BJ (cell line): ENCODE data around the gene RCCD1. TPM values are rescaled to one million over a fixed set of nuclear protein-coding genes. Genes with fewer than 3 reads are reported as not detected.

Source experiments
- CTCF ChIA-PET: fragments of 350-600 bp; formaldehyde crosslinking; extraction: SDS; loops from one replicate; lab custom pipeline; 2021; ENCODE audit warnings: antibody characterized with exemption, inconsistent platforms; lab: Yijun Ruan, JAX
- POLR2A ChIA-PET: fragments of 300-600 bp; sonication (Branson Sonifier 250); formaldehyde crosslinking; extraction: SDS; loops from one replicate; lab custom pipeline; 2021; ENCODE audit warnings: antibody characterized with exemption; lab: Charles Lee
- DNase-seq: peaks from one replicate; pipeline ENCODE4 v3.0.0-alpha.2; 2011; ENCODE audit warnings: low read depth
- H3K27me3 ChIP-seq: 2 replicates; pipeline ENCODE4 v1.6.0; 2011; ENCODE audit warnings: low read length; ENCODE audit not compliant: control insufficient read depth, insufficient read depth
- H3K36me3 ChIP-seq: 2 replicates; pipeline ENCODE4 v1.5.1; 2011; ENCODE audit warnings: low read length; ENCODE audit not compliant: control insufficient read depth, insufficient read depth
- H3K4me3 ChIP-seq: 2 replicates; pipeline ENCODE4 v1.5.1; 2011; ENCODE audit warnings: low read depth, mild to moderate bottlenecking, control low read depth, low read length
- polyA plus RNA-seq: library from polyadenylated mRNA; depleted of rRNA; stranded (reverse); fragments of >200 nt; gene quantifications from 2 replicates; pipeline ENCODE4 v1.2.3, GENCODE V29; 2011
- TF ChIP-seq, protein P1 (sequence below): IDR thresholded peaks from 2 replicates; pipeline ENCODE4 v1.5.1; 2011; ENCODE audit warnings: low read depth, mild to moderate bottlenecking, control low read depth, inconsistent platforms, low read length, moderate library complexity; ENCODE audit not compliant: insufficient read depth

RCCD1 gene
- polyA plus RNA-seq, 1 experiment = 9.6 TPM

DNA sequence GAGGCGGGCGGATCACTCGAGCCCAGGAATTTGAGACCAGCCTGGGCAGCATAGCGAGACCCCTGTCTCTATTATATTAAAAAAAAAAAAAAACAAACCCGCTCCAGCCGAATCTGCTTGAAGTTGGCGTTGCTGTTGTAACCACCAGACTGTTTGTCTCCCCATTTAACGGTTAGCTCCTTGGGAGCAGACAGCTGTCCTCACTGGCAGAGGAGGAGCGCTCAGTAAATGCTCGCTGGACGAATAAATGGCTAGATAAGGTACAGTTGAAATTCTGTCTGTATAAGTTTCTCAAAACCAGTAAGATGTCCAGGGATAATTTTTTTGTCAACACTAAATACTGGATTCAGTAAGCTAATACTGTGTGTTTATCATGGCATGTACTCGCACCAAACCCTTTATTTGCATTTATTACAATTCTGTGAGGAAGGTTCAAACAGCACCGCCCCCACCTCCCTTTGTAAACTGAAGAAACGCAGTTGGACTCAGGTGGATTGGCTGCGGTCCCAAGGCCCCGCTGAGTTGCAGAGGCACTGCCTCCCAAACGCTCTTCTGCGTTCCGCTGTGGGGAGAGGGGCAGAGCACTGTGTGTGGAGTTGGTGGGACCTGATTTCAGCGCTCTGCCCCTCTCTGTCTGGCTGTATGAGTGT is 1.1 kb downstream of the RCCD1 start:
- TF ChIP-seq, protein P1, sequence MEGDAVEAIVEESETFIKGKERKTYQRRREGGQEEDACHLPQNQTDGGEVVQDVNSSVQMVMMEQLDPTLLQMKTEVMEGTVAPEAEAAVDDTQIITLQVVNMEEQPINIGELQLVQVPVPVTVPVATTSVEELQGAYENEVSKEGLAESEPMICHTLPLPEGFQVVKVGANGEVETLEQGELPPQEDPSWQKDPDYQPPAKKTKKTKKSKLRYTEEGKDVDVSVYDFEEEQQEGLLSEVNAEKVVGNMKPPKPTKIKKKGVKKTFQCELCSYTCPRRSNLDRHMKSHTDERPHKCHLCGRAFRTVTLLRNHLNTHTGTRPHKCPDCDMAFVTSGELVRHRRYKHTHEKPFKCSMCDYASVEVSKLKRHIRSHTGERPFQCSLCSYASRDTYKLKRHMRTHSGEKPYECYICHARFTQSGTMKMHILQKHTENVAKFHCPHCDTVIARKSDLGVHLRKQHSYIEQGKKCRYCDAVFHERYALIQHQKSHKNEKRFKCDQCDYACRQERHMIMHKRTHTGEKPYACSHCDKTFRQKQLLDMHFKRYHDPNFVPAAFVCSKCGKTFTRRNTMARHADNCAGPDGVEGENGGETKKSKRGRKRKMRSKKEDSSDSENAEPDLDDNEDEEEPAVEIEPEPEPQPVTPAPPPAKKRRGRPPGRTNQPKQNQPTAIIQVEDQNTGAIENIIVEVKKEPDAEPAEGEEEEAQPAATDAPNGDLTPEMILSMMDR = no peak
- Histone ChIP-seq H3K4me3 (peak overlapping the region; percentile 78), H3K27me3 (no peaks in the 10 kb centered on the region), H3K36me3 (peaks cover 14% of the 10 kb centered on the region)
- ChIA-PET CTCF (interaction anchor here (0.7 to 9.3 kb wide), 22 partner anchors 7 to 1117 kb away, joined by 3 to 122 read pairs (median 11); partner anchors contain the start of genes HDDC3, PRC1 and UNC45A), POLR2A (no interaction called here)
- DNase-seq = no peak

- TF ChIP-seq, protein P1 = peak; percentile 72
- H3K4me3 ChIP-seq = peak overlapping the region; percentile 65
- H3K27me3 ChIP-seq = no peaks in the 10 kb centered on the region
- peaks cover 16% of the 10 kb centered on the region for H3K36me3 ChIP-seq
- DNase-seq = no peak
- ChIA-PET CTCF (interaction anchor here (0.6 to 9.3 kb wide), 34 partner anchors 8 to 1117 kb away, joined by 3 to 122 read pairs (median 5); partner anchors contain the start of genes HDDC3, PRC1, UNC45A and VPS33B), POLR2A (interaction anchor here (0.6 kb wide), 1 partner anchor 30 kb away, joined by 3 read pairs; no protein-coding TSS in a partner anchor)
Measured at GRCh38 chr15:90956274-90957030, 1.8 kb downstream of the RCCD1 start.

GRCh38 chr15:90957031-90957790 is 2.5 kb downstream of the RCCD1 start:
- CTCF ChIA-PET = interaction anchor here (0.5 to 9.3 kb wide), 33 partner anchors 9 to 457 kb away, joined by 3 to 122 read pairs (median 5); partner anchors contain the start of genes HDDC3, PRC1, UNC45A and VPS33B
- Histone ChIP-seq H3K4me3 (peak overlapping the region; percentile 65), H3K27me3 (no peaks in the 10 kb centered on the region), H3K36me3 (peaks cover 18% of the 10 kb centered on the region)
- no peak for DNase-seq
- POLR2A ChIA-PET = interaction anchor here (0.6 kb wide), 2 partner anchors 20 to 30 kb away, joined by 3 to 10 read pairs; no protein-coding TSS in a partner anchor
- TF ChIP-seq, protein P1 = no peak

- H3K36me3 ChIP-seq = peaks cover 18% of the 10 kb centered on the region
- TF ChIP-seq, protein P1 = no peak
- H3K4me3 ChIP-seq = no peak overlapping the region; the same call in 1 of the 2 replicates
- no peaks in the 10 kb centered on the region for H3K27me3 ChIP-seq
- CTCF ChIA-PET = interaction anchor here (0.5 to 9.3 kb wide), 19 partner anchors 9 to 457 kb away, joined by 3 to 122 read pairs (median 15); partner anchors contain the start of genes HDDC3, PRC1 and UNC45A
- POLR2A ChIA-PET = no interaction called here
- no peak for DNase-seq
Measured at GRCh38 chr15:90957791-90958190, 3.1 kb downstream of the RCCD1 start.
